GF-D8 (cell line): ENCODE measurements around the gene DNAJB14.
"Not testable (repeated sequence)": the region's sequence is repeated elsewhere in the genome, so short reads cannot be mapped to it uniquely, and the experiment has no call there.

ENCODE experiments used
- DNase-seq: peaks from one replicate; lab custom pipeline; 2025; lab: John Stamatoyannopoulos, UW

Gene DNAJB14

DNA sequence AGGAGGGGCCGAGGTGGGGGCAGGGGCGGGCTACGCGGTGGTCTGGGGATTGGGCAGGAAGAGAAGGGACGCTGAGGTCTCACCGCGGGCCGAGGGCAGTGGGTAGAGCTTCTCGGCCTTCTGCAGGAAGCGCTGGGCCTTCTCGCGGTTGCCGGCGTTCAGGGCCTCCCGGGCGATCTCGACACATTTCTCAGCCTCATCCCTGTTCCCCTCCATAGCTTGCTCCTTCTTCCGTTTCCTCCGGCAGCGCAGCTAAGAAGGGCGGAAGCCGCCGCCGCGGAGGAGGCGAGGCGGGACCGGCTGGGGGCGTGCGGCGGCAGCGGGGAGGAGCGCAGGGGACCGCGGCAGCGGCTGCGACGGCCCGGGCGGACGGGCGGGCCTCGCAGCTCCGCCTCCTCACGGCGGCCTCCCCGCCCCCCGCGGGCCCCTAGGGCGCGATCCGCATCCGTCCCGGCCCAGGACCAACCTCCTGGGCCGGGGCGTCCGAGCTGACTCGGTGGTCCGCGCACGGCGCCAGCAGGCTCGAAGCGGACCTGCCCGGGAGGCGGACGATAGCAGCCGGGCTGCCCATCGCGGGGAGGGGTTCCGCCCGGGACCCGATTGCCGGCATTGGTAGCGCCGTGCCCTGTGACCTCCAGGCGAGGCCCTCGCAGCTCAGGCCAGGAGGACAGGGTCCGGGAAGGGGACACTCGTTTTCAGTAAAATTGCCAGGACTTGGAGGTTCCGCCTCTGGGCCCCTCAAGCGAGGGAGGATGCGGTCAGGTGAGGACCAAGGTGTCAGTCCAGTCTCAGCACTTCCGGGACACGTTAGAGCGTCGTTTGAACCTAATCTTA lies at the start of gene DNAJB14:
Gene DNAJB14, minus strand, starts transcription at position 263 of the 834 bp plus-strand sequence. Its CDS starts 47 bp downstream, at position 216.
- peak; percentile 42 for DNase-seq

DNA sequence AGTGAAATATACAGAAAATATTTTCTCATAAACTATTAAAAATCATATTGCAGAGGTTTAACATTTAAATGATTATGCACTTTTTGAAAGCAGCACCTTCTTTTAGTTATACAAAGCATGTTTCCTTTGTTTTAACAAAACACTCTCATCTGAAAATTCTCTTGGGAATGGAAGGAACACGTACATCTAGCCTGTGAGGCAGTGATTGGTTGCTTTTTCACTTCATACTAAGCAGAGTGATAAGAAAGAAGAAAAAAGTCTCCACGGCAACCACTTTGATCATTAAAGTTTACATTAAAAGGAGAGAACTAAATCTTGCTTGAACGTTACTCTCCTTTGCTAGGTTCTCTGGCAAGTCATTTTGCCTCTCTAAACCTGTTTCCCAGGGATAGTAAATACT lies 45.3 kb upstream of the DNAJB14 start:
- no peak for DNase-seq

DNA sequence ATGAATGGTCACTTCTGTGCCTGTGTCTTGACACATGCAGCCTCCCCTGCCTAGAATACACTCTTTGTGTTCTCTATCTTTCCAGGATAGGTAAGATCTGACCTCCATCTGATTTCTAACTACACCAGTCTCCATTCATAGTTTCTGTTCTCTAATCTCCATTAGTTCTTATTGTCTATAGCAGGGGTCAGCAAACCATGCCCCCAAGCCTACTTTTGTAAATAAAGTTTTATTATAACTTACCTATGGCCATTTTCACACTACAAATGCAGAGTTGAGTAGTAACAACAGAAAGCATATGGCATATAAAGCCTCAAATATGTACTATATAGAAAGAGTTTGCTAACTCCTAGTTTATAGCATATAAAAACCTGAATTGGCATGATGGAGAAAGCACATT lies 41.3 kb upstream of the DNAJB14 start:
- no peak for DNase-seq

DNA sequence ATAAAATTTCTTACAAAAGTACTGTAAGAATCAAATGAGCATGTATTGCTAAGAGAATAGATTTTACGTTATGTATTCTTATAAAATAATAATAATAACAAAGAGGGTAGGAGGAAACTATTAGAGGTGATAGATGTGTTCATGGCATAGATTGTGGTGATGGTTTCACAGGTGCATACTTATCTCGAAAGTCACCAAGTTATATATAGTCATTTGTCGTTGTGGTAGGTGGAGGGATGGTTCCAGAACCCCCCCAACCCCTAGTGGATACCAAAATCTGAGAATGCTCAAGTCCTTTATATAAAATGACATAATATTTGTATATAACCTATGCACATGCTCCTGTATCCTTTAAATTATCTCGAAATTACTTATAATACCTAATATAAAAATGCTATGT lies 40.4 kb upstream of the DNAJB14 start:
- no peak for DNase-seq

DNA sequence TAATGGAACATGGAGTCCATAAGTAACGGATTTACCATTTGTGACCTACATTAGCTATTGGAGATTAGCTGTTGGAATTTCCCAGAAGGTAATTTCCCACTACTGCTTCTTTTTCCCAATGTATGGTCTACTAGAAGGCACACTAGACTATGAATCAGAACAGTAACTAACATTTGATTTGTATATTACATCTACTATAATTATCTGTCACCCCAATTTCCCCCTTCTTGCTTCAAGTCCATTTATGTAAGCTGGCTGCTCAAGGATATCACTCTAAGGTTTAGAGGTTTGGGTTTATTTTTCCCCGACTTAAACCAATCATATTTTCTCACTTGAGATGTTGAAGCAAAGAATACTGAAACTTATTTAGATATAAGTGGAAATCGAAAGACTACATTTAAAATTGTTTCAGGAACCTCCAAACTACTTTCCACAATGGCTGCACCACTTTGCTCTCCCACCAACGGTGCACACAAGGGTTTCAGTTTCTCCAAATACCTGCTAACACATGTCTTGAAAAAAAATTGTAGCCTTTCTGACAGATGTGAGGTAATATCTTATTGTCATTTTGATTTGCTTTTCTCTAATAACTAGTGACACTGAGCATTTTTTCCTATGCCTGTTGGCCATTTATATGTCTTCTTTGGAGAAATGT lies 37.0 kb upstream of the DNAJB14 start:
- no peak for DNase-seq

DNA sequence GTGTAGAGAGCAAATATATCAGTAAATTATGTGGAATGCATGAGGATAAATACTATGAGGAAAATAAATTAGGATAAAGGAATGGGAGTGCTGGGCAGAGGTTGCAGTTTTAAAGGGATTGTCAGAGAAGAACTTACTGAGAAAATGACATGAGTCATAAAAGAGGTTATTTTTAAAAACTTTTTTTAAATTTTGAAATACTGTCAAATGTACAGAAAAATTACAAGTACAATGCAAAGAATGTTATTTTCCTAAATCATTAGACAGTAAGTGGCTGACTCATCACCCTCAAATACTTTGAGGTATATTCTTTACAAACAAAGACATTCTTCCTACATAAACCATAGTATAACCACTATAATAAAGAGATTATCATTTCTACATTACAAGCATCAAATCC lies 33.5 kb upstream of the DNAJB14 start:
- DNase-seq = no peak

DNA sequence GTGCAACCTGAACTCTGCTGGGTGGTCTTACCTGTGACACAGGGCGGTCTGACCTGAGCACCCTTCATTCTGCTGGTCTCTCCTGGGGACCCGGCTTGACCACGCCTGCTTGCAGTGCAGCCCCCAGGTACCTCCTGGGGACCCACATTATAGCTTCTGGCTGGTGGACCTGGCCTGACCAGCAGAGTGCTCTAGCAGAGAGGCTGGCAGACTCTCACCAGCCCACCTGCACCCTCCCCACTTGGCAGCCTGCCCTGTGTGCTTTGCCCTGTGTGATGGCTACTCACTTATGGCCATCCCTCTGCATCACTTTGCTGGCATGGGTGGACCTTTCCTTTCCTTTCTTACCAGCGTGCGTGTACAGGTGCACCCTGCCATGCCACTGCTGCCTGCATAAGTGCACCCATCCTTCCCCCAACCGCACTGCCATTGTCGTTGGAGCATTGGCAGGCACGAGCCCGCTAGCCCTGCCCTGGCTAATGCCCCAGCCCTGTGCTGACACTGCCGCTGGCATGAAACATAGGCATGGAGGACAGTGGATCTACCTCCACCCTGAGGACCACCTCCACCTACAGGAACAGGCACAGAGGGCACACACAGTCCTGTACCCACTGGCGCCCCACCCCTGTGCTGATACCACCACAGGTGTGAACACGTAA lies 25.2 kb upstream of the DNAJB14 start:
- no peak for DNase-seq

DNA sequence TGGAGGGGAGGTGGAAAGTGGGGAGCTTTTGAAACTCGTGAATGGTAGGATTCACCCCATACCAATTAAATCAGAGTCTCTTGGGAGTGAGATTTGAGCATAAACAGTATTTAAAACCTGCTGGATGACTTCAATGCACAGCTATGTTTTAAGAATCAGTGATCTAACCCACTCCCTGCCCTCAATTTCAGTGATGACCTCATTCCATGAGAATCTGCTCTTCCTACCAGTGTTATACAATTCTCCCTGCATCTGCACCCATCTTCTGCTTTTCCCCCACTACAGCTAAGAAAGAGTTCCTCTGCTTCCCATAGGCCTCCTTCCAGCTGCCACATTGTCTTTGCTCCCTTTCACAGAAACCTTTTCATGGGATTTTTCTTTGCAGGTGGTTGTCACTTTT lies 21.9 kb upstream of the DNAJB14 start:
- DNase-seq = no peak

DNA sequence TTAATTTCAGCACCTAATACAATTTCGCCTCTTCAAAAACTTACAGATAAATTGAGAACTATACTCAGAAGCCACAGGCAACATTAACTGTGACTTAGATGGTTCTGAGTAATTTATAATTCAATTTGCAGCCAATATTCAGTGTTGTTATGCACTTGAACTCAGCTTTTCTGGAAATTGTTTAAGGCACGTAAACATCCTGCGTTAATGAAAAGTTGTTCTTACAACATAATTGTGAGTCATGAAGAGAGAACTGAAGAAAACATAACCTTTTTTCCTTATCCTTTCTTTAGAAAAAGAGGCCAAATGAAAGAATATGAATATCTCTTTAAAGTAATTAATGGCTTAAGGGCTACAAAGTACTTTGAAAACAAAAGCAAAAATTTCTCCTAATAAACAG lies 20.3 kb upstream of the DNAJB14 start:
- no peak for DNase-seq

DNA sequence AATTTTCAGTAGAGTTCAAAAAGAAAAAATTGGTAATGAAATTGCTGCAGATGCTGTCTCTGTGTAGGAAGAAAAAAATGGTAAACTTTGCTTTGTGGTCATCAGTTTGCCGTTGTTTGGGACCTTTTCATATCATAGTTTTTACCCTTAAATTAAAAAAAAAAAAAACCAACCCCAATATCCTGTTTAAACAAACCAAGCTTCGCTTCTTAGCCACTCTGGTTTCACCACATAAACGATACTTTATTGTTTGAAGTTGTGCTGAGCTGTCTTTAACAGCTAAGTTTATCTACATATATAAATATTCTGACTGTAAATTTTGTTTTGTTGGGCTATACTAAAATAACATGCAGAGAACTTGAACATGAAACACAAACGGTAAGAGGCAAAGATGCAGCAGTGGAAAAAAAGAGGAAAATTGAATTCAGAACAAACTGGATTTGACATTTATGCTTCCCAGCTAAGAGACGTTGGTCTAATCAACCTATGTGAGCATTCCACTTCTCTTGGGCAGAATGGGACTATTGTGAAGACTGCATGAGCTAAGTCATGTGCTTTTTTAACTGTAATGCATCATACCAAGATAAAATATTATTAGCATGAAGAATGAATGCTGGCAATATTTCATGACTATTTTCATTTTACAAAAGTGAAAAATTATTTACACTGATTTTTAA lies 19.4 kb upstream of the DNAJB14 start:
- no peak for DNase-seq

DNA sequence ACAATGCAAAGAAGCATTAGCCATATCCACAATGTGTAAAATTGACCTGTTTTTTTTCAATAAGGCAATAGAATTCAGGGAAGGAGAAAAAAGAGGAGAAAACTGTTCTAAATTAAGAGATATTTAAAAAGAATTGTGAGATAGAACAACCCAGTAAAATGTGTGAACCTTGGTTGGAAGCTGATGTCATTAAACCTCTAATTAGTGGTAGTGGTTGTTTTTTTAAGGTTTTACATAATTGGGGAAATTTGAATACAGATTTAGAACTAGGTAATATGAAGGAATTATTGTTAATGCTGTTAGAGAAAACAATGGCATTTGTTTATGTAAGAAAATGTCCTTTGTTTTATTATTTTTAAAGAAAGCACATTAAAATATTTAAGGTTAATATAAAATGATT lies 18.8 kb upstream of the DNAJB14 start:
- DNase-seq = no peak

DNA sequence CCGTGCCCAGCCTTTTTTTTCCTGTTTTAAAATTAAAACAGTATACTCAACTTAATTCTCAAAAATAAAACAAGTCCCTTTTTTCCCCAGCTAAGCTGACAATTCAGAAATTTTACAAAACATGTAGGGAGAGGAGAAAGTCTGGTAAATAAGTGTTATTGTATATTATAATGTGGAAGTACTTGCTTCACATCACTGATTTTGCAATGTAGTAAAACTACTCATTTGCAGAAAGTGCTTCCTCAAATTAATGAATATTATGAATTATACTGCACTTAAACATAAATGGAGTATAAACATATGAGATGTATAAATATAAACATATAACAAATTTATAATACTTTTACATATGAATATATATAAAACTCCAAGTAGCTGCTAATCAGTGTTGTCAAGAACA lies 15.3 kb upstream of the DNAJB14 start:
- no peak for DNase-seq

DNA sequence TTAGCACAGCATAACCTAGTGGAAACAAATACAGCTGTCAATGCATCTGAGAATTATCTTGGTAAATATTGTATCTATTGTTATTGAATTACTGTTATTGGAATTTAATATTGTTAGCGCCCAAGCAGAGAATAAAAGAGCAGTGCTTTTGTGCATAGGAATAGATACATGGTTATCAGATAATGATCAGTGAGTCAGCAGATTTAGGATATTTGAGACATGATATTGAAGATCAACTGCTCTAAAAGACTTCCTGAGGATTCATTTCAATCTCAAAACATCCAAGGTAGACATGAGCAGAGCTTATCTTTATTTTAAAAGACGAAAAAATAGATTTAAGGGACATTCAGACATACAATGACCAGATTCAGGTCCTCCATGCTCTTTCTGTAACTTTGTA lies 14.2 kb upstream of the DNAJB14 start:
- DNase-seq = no peak

DNA sequence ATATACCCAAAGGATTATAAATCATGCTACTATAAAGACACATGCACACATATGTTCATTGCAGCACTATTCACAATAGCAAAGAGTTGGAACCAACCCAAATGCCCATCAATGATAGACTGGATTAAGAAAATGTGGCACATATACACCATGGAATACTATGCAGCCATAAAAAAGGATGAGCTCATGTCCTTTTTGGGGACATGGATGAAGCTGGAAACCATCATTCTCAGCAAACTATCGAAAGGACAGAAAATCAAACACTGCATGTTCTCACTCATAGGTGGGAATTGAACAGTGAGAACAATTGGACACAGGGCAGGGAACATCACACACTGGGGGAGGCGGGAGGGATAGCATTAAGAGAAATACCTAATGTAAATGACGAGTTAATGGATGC lies 11.8 kb upstream of the DNAJB14 start:
- DNase-seq = not testable (repeated sequence)

DNA sequence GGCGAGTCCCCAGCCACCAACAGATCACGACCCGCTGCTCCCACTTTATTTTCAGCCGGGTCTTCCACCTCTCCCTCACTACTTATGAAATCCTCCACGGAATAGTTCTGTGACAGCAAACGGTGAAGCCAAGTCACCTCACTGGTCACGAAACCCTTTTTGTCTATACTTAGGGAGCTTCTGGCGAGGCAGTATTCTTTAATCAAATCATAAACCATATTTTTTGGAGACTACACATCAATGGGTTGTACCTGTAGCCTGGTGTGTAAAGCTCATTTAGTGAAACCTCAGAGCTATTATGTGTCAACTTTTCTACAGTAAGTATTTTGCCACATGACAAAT lies 4.5 kb upstream of the DNAJB14 start:
- no peak for DNase-seq

DNA sequence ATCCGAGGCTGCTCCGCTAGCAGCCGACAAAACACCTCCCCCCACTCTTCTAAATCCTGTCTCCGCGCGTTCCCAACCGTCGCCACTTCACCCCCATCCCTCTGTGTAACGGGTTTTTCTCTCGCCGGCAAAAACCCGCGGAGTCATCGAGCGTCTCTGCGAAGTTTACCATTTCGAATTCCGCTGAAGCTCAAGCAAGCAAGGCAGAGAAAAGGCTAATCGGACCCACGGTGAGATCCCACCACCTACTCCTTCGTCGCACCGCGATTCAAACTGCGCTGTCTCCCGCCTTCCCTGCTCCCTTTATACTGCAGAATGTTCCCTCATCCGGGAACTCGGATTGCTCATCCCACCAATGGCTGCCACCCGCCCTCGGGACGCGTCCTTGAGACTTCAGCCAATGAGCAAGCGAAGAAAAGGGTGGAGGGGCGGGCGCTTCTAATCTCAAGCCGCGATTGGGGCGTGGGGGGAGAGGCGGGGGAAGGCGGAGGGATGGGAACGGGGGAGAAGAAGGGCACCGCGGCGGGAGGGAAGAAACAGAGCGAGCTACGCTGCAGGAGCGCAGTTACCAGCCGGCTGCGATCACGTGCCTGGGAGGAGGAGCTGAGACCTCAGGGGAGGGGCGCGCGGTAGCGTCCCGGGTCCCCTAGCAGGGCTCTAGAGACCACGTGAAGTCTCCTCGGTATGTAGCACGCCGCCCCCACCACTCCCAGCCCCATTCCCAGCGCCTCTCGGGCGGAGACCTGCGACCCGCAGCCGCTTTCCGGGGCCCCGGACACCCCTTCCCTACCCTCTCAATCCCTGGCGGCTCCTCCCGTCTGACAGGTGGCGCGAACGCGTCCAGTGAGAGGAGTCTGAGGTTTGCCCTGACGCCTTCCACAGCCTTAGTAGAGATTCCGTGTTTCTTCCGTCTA lies 3.8 kb upstream of the DNAJB14 start, which contains the start of gene H2AZ1:
Gene H2AZ1, minus strand, starts transcription at position 277 of the 914 bp plus-strand sequence. Its CDS starts 105 bp downstream, at position 172.
- DNase-seq = peak; percentile 95

DNA sequence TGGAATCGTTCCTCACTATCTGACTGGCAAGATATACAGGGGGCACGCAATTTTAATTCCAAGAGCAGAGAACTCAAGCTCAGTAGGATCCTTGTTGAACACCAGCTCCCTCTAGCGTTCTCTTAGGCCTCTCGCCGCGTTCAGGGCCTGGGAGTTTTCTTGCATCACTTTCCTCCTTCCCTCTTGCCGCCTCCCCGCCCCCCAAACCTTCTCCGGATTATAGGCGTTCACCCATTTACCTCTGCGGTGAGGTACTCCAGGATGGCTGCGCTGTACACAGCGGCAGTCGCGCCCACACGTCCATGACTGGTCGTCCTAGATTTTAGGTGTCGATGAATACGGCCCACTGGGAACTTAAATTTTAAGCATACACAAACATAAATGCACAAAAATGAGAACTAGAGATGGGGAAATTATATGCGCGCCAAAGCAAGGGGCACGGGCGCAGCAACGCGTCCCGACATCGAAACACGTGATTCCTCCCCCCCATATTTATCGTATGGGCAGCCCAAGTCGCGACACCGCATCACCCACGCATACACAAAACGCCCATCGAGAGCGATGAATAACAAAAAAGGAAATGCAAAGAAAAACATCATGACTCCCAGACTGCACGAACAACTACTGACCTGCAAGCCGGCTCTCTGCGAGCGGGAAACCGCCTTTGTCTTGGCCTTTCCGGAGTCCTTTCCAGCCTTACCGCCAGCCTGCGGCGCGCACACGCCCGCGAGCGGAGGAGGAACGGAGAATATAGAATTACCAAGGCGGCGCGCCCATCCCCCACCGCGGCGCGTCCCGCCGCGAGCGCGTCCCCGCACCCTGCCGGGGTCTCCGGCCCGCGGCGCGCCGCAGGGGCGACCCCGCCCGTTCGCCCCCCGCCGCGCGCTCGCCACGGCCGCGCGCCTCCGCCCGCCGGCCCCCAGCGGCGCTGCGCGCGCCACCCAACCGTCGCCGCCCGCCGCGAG lies 2.9 kb upstream of the DNAJB14 start:
- DNase-seq = peak; percentile 89

DNA sequence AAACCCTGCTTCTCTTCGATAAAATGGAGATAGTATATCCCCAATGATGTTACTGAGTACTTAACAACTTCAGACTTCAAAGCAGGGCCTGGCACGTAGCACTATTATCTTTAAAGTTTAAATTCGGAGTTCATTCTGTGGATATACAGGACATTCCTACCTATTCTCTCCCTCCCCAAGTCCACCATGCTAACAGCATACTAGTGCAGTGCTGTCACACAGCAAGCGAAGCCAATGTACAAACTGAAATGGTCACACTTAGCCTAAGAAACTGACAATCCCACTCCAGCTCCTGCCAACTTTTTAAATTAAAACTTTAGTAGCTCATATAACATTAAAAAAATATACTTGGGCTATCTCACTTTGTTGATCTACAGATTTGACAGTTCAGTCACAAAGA lies 1.2 kb upstream of the DNAJB14 start:
- DNase-seq = no peak

DNA sequence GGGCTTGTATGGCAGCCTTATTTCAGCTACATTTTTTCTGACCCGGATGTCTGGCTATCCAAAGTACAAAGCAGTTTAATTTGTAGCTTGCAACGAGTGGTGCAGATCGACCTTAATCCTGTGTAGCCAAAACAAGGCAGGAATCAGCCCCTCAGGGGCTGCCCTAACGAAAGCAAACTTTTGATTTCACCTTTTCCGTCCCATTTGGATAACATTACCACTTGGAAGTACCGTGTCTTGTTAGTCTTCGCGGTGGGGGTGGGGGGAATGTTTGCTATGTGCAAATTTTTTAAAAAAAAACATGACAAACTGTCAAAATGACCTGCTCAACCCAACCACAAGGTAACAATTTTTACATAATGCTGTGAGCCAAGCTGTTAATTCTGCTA lies 766 bp upstream of the DNAJB14 start:
- DNase-seq = no peak

DNA sequence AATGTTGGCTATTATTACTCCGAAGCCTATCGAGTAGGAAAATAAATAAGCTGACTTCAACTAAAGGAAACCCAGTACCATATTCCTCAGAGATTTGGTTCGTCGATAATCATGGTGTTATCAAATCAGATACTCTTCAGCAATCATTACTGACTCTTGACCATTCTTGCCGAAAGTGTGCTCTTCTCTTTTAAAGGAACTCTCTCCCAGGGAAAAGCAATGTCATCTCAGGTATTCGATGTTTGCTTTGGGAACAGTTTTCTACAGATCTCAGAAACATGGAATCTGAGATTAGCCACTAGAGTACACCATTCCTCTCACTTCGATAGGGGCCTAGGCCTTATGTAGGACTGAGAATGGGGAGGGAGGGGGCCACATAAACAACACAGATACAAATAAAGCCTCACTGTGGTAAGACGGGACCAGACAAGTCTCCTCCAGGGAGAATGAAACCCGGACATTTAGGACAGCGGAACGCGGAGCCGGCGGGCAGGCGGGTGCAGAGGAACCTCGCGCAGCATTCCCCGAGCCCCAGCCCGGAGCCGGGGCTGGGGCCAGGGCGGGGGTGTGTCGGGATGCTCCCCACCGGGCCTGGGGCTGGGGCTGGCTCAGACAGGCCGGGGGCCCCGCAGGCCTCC lies 581 bp downstream of the DNAJB14 start:
- no peak for DNase-seq
